HG03095 (cell line): ENCODE measurements around the gene TWIST2.

ENCODE experiments used
- ATAC-seq: cut with Tn5 transposase; IDR thresholded peaks from one replicate; pipeline ENCODE4 v1.9.1; 2021; ENCODE audit warnings: moderate library complexity; ENCODE audit not compliant: unreplicated experiment

Gene TWIST2

GRCh38 chr2:238835726-238836301 lies 12.1 kb upstream of the TWIST2 start:
- no peak for ATAC-seq

- no peak for ATAC-seq
Measured at GRCh38 chr2:238838786-238839327, 9.0 kb upstream of the TWIST2 start.

GRCh38 chr2:238839428-238839827 lies 8.5 kb upstream of the TWIST2 start:
- no peak for ATAC-seq

- ATAC-seq: no peak
Measured at GRCh38 chr2:238841542-238842164, 6.2 kb upstream of the TWIST2 start.

- no peak for ATAC-seq
Measured at GRCh38 chr2:238843476-238843875, 4.4 kb upstream of the TWIST2 start.

DNA sequence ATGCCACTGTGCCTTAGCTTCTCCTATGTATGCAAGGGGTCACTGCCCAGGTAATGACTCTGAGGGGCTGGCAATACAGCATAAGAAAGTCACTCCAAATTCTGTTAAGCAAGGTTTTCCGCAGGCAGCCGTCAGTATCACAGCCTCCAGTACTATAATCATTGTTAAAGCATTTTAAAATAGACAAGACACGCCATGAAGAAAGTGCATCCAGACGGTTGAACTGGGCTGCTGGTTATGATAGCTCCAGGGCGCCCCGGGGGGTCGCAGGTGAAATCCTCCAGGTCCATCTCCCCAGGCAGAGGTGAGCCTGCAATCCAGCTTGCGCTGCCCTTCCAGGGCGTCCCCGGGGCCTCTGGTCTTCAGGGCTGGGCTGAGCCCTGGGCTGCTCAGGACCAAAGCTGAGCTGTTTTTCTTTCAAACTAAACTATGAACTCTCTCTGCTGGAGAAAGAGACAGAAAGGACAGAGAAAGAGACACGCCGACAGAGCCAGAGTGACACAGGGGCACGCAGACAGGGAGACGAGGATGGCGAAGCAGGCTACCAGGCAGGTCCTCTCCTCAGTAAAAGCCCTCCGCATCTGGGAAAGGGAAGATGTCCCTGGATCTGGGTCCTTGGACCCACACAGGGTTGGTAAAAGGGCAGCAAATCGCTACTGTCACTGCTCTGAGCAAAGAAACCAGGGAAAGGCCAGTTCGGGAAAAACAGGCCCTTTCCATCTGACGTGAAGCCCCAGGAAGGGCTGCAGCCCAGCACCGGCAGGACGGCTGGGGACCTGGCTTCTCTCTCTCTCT lies 2.1 kb upstream of the TWIST2 start:
- no peak for ATAC-seq

DNA sequence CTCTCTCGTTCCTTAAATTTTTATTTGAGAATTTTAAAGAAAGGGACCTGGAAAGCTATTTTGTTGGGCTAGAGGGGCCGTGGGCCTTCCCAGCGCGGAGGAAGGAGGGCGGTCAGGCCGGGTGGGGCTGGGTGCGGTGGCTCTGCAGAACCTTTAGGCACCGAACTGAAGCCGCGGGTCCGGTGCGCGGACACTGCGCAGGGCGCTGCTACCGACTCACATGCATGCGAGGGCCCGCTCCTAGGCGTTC lies 1.6 kb upstream of the TWIST2 start:
- ATAC-seq: no peak

- ATAC-seq: no peak
Measured at GRCh38 chr2:238846628-238847418, 1.1 kb upstream of the TWIST2 start.

DNA sequence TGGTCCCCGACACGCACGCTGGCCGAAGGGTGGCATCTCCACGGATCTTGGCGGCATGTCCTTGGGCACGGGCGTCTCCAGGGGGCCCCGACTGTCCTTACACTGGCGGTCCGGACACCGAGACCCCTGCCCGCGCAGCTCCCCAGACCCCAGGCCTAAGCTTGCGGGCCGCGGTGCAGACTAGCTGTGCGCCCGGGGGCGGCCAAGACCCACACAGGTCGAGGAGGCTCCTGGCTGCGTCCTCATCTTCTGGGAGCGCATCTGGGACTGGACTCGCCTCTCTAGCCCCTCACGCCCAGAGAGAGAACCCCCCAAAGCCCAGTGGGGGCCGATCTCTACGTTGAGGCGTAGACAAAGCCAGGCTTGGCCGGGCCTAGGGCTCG lies 475 bp upstream of the TWIST2 start:
- ATAC-seq: no peak

- no peak for ATAC-seq
Measured at GRCh38 chr2:238848691-238848975, 748 bp downstream of the TWIST2 start.

GRCh38 chr2:238848976-238849853 lies 1.3 kb downstream of the TWIST2 start:
- no peak for ATAC-seq

DNA sequence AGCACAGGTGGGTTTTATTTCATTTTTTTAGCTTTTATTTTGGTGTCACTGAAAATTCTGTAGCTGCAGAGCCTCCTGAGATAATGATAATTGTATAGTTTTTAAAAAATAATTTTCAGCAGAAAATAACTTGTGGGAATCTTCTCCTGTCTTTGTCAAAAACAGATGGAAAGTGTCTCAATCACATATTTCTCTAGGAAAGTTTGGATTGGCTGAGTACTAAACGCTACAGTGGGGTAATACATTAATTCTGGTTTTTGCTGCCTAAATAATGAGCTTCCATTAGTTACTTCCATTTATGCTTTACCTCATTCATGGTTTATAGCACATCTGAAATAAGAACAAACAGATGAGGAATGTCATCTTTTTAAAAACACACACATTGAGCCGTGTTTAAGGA lies 2.2 kb downstream of the TWIST2 start:
- ATAC-seq: no peak

DNA sequence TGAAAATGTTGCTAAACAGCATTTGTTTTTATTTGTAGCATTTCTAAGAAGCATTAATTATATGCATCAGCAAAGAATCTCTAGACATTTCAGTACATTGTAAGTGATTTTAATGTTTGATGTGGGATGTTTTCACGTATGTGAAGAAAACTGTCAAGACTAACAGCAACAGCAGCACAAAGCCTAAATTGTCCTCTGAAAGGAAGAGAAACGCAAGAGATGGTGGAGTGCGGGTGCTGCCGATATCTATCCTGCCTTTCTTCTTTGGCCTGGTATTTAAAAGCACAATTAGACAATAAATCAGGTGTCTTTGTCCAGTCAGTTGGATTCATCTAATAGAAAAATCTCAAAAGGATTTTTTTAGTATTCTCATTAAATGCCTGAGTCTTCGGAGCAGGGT lies 3.1 kb downstream of the TWIST2 start:
- no peak for ATAC-seq

GRCh38 chr2:238851761-238852160 lies 3.9 kb downstream of the TWIST2 start:
- ATAC-seq: no peak

GRCh38 chr2:238852206-238852869 lies 4.5 kb downstream of the TWIST2 start:
- ATAC-seq: no peak

DNA sequence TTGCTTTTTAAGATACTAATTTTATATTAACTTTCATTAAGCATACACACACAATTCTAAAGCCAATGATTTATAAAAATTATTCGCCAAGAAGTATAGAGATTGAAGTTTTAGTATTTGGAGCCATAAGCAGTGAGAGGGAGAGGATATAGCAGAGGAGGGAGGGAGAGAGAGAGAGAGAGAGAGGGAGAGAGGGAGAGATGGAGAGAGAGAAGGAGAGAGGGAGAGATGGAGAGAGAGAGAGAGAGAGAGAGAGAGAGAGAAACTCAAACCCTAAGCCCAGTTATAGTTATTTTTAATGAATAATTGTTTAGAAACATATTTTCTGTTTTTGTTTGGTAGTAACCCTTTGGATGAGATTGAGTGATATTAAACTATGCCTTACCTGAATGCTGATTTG lies 5.3 kb downstream of the TWIST2 start:
- no peak for ATAC-seq

- no peak for ATAC-seq
Measured at GRCh38 chr2:238853721-238854120, 5.8 kb downstream of the TWIST2 start.

DNA sequence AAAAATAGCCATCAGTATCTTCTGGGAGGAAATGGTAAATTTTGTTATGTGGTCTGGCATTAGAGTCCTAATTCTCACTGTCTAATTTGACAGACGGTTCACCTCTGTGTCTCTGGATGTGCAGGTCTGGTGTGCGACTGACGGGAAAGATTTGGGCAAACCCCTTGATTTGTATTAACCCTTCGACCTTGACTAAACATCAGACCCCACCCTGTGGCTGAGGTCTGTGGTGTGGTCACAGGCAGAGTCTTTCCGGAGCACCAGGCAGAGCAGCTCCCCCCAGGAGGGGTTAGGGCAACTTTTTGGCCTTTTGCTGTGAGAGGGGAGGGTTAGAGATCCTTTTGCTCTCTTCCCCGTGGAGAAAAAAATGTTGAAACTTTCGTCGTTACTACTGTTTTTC lies 6.4 kb downstream of the TWIST2 start:
- ATAC-seq: no peak

DNA sequence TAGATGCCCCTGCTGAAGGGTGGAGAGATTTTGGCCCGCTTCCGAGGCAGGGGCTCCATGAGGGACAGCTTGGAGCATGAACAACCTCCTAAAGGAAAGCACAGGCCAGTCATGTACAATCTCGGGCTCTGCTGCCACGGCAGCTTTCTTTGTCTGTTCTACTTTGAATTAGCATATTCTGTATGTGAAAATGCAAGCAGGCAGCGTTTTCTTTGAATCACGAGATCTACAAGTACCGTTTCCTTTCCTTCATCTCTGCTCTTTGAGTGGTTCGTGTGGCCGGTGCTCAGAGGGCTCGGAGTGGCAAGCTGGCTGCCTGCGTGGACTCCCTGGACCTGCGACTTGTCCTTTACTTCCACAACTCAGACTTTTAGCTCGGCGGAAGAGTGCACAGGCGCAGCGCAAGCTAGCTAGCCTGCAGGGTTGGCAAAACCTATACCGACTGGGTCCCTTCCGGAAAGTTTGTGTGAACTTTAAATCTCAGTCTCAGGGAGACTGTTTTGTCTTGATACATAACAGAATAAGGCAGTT lies 6.9 kb downstream of the TWIST2 start:
- ATAC-seq: no peak

GRCh38 chr2:238855299-238855698 lies 7.4 kb downstream of the TWIST2 start:
- no peak for ATAC-seq
